Erythroblast (primary cell): ENCODE data around the gene SFTA2.
"Not testable (repeated sequence)": the region's sequence is repeated elsewhere in the genome, so short reads cannot be mapped to it uniquely, and the experiment has no call there.

ENCODE experiments used
- GATA1 ChIP-seq: IDR thresholded peaks from 2 replicates; pipeline ENCODE4 v1.6.1; 2011; ENCODE audit warnings: low read depth, mild to moderate bottlenecking, control low read depth, low read length, moderate library complexity
- POLR2A ChIP-seq: IDR thresholded peaks from 2 replicates; pipeline ENCODE4 v1.6.1; 2011; ENCODE audit warnings: mild to moderate bottlenecking, low read length

GRCh38 chr6:30910473-30910872 lies 21.5 kb downstream of the SFTA2 start:
- not testable (repeated sequence) for TF ChIP-seq POLR2A, GATA1
